Cardiac septum (tissue), 1 donor: ENCODE data around the gene SOBP. TPM values are rescaled to one million over a fixed set of nuclear protein-coding genes. Genes with fewer than 3 reads are reported as not detected.

Experiments
- DNase-seq: peaks from one replicate; pipeline ENCODE4 v3.0.0-alpha.2; 2020; ENCODE audit warnings: low spot score
- intact Hi-C: fragments of 100-400 bp; cut with DNase I; formaldehyde crosslinking; loops from one replicate; pipeline ENCODE4 v1.14.0; 2022
- total RNA-seq: library from RNA; stranded (reverse); fragmentation: NEBNext Ultra II Directional; extraction: Animal tissue kit (Norgen Biotek cat#: 25700); gene quantifications from one replicate; pipeline ENCODE4 v1.2.1, GENCODE V29; 2021
- donor health status: DM: no; HTN: no; CAD: no.

Gene SOBP
- total RNA-seq, 1 donor from 2014 or later: 28.7 TPM

GRCh38 chr6:107691062-107691751 is 201.3 kb downstream of the SOBP start:
- intact Hi-C loops: no loop called here
- no peak for DNase-seq

GRCh38 chr6:107692351-107692750 is 202.4 kb downstream of the SOBP start:
- intact Hi-C loops: no loop called here
- DNase-seq: no peak

- intact Hi-C loops: no loop called here
- no peak for DNase-seq
These were observed 205.3 kb downstream of the SOBP start for GRCh38 chr6:107695061-107695720.

GRCh38 chr6:107697682-107698081 is 207.8 kb downstream of the SOBP start:
- intact Hi-C loops: no loop called here
- no peak for DNase-seq

- intact Hi-C loops: no loop called here
- DNase-seq: no peak
These were observed 208.2 kb downstream of the SOBP start for GRCh38 chr6:107698146-107698545.

- intact Hi-C loops: no loop called here
- no peak for DNase-seq
These were observed 209.3 kb downstream of the SOBP start for GRCh38 chr6:107699254-107699653.

GRCh38 chr6:107699697-107700325 is 209.9 kb downstream of the SOBP start:
- intact Hi-C loops: loop anchor here (10.0 kb wide), 1 partner anchor 145 kb away; no protein-coding TSS in a partner anchor
- no peak for DNase-seq

- intact Hi-C loops: loop anchor here (2.0 to 10.0 kb wide), 2 partner anchors 29 to 141 kb away; no protein-coding TSS in a partner anchor
These were observed 213.7 kb downstream of the SOBP start for GRCh38 chr6:107703606-107704005.

GRCh38 chr6:107704347-107705013 is 214.6 kb downstream of the SOBP start:
- intact Hi-C loops: loop anchor here (10.0 kb wide), 1 partner anchor 140 kb away; no protein-coding TSS in a partner anchor
- no peak for DNase-seq

More at GRCh38 chr6:107703606-107704005, 213.7 kb downstream of the SOBP start:
- no peak for DNase-seq

GRCh38 chr6:107706516-107707115 is 216.7 kb downstream of the SOBP start:
- no peak for DNase-seq
- intact Hi-C loops: loop anchor here (10.0 kb wide), 1 partner anchor 138 kb away; no protein-coding TSS in a partner anchor

- intact Hi-C loops: loop anchor here (10.0 kb wide), 1 partner anchor 137 kb away; no protein-coding TSS in a partner anchor
These were observed 217.7 kb downstream of the SOBP start for GRCh38 chr6:107707346-107708275.

GRCh38 chr6:107708435-107708834 is 218.5 kb downstream of the SOBP start:
- no peak for DNase-seq
- intact Hi-C loops: loop anchor here (10.0 kb wide), 1 partner anchor 136 kb away; no protein-coding TSS in a partner anchor

More at GRCh38 chr6:107707346-107708275, 217.7 kb downstream of the SOBP start:
- DNase-seq: no peak

- DNase-seq: no peak
- intact Hi-C loops: loop anchor here (10.0 kb wide), 1 partner anchor 135 kb away; no protein-coding TSS in a partner anchor
These were observed 219.4 kb downstream of the SOBP start for GRCh38 chr6:107709341-107709740.

Other genes starting within 250 kb of the SOBP start
- gene PDSS2, start 30.6 kb upstream of the SOBP start, total RNA-seq: 16.8 TPM